ENCODE measurements around the gene C8G. TPM values are rescaled to one million over a fixed set of nuclear protein-coding genes. Genes with fewer than 3 reads are reported as not detected.

The C8G gene
- total and polyA plus RNA-seq, 9 of the 15 experiments (the other 6 are each of a cell fraction or from before 2014, with no cell fraction given), result 0.35 to 5.9 (median 2.7) TPM; not detected in 2

DNA sequence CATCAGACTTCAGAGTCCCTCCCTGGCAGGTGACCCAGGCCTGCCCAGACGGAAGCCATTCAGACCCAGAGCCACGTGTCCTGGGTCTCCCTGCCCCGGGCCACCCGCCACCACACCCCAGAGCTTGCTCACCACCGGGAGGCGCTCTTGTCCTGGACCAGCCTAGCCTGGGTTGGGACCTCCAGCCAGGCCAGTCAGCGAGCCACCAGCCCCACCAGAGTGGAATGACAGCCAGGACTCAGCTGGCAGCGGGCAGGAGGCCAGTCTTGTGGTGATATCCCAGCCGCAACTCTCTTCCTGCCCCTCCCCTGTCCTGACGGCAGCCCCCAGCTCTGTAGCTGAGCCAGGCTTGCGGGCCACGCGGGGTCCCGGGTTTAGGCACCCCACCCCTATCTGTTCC, 30.6 kb downstream of the C8G start (continued):
- TF ChIP-seq, protein P1, sequence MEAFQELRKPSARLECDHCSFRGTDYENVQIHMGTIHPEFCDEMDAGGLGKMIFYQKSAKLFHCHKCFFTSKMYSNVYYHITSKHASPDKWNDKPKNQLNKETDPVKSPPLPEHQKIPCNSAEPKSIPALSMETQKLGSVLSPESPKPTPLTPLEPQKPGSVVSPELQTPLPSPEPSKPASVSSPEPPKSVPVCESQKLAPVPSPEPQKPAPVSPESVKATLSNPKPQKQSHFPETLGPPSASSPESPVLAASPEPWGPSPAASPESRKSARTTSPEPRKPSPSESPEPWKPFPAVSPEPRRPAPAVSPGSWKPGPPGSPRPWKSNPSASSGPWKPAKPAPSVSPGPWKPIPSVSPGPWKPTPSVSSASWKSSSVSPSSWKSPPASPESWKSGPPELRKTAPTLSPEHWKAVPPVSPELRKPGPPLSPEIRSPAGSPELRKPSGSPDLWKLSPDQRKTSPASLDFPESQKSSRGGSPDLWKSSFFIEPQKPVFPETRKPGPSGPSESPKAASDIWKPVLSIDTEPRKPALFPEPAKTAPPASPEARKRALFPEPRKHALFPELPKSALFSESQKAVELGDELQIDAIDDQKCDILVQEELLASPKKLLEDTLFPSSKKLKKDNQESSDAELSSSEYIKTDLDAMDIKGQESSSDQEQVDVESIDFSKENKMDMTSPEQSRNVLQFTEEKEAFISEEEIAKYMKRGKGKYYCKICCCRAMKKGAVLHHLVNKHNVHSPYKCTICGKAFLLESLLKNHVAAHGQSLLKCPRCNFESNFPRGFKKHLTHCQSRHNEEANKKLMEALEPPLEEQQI (IDR thresholded peaks at IDR 0.05), result no peak
- TF ChIP-seq, protein P2, sequence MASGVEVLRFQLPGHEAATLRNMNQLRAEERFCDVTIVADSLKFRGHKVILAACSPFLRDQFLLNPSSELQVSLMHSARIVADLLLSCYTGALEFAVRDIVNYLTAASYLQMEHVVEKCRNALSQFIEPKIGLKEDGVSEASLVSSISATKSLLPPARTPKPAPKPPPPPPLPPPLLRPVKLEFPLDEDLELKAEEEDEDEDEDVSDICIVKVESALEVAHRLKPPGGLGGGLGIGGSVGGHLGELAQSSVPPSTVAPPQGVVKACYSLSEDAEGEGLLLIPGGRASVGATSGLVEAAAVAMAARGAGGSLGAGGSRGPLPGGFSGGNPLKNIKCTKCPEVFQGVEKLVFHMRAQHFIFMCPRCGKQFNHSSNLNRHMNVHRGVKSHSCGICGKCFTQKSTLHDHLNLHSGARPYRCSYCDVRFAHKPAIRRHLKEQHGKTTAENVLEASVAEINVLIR (CRISPR knock-in tag; IDR thresholded peaks at IDR 0.05), result no peak
- TF ChIP-seq, protein P3, sequence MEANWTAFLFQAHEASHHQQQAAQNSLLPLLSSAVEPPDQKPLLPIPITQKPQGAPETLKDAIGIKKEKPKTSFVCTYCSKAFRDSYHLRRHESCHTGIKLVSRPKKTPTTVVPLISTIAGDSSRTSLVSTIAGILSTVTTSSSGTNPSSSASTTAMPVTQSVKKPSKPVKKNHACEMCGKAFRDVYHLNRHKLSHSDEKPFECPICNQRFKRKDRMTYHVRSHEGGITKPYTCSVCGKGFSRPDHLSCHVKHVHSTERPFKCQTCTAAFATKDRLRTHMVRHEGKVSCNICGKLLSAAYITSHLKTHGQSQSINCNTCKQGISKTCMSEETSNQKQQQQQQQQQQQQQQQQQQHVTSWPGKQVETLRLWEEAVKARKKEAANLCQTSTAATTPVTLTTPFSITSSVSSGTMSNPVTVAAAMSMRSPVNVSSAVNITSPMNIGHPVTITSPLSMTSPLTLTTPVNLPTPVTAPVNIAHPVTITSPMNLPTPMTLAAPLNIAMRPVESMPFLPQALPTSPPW (CRISPR knock-in tag; IDR thresholded peaks at IDR 0.05), result 0 out of 2 replicates have a peak, but pooled peaks have one; percentile 8
- TF ChIP-seq, protein P4, sequence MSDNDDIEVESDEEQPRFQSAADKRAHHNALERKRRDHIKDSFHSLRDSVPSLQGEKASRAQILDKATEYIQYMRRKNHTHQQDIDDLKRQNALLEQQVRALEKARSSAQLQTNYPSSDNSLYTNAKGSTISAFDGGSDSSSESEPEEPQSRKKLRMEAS (CRISPR knock-in tag; IDR thresholded peaks at IDR 0.05), result peak; percentile 56; the same call in 1 of the 2 replicates
- no peak for TF ChIP-seq CBFA2T2 (conservative IDR thresholded peaks at IDR 0.05)
- TF ChIP-seq, protein P5, sequence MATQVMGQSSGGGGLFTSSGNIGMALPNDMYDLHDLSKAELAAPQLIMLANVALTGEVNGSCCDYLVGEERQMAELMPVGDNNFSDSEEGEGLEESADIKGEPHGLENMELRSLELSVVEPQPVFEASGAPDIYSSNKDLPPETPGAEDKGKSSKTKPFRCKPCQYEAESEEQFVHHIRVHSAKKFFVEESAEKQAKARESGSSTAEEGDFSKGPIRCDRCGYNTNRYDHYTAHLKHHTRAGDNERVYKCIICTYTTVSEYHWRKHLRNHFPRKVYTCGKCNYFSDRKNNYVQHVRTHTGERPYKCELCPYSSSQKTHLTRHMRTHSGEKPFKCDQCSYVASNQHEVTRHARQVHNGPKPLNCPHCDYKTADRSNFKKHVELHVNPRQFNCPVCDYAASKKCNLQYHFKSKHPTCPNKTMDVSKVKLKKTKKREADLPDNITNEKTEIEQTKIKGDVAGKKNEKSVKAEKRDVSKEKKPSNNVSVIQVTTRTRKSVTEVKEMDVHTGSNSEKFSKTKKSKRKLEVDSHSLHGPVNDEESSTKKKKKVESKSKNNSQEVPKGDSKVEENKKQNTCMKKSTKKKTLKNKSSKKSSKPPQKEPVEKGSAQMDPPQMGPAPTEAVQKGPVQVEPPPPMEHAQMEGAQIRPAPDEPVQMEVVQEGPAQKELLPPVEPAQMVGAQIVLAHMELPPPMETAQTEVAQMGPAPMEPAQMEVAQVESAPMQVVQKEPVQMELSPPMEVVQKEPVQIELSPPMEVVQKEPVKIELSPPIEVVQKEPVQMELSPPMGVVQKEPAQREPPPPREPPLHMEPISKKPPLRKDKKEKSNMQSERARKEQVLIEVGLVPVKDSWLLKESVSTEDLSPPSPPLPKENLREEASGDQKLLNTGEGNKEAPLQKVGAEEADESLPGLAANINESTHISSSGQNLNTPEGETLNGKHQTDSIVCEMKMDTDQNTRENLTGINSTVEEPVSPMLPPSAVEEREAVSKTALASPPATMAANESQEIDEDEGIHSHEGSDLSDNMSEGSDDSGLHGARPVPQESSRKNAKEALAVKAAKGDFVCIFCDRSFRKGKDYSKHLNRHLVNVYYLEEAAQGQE (IDR thresholded peaks at IDR 0.05; ENCODE audit: borderline replicate concordance), result peak; percentile 54; the same call in 1 of the 2 replicates
- TF ChIP-seq, protein P5 (CRISPR knock-in tag; IDR thresholded peaks at IDR 0.05; ENCODE audit: low read depth), result no peak
- TF ChIP-seq POLR2H (tag; IDR thresholded peaks at IDR 0.05; ENCODE audit: low read depth), result no peak
- TF ChIP-seq TCF7L2 (IDR thresholded peaks at IDR 0.05; ENCODE audit: low read depth, low read length), result no peak
- TF ChIP-seq NR2F6 (CRISPR knock-in tag; IDR thresholded peaks at IDR 0.05), result no peak
- TF ChIP-seq, protein P6, sequence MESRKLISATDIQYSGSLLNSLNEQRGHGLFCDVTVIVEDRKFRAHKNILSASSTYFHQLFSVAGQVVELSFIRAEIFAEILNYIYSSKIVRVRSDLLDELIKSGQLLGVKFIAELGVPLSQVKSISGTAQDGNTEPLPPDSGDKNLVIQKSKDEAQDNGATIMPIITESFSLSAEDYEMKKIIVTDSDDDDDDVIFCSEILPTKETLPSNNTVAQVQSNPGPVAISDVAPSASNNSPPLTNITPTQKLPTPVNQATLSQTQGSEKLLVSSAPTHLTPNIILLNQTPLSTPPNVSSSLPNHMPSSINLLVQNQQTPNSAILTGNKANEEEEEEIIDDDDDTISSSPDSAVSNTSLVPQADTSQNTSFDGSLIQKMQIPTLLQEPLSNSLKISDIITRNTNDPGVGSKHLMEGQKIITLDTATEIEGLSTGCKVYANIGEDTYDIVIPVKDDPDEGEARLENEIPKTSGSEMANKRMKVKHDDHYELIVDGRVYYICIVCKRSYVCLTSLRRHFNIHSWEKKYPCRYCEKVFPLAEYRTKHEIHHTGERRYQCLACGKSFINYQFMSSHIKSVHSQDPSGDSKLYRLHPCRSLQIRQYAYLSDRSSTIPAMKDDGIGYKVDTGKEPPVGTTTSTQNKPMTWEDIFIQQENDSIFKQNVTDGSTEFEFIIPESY (CRISPR knock-in tag; IDR thresholded peaks at IDR 0.05), result peak; percentile 100
